Thyroid gland (tissue), 4 donors: Measurements from ENCODE around the gene ATF4. TPM values are rescaled to one million over a fixed set of nuclear protein-coding genes. Genes with fewer than 3 reads are reported as not detected.
A peak's percentile ranks its signal among the peaks of the same experiment; 100 is the strongest.

Experiments
- DNase-seq, 2 donors: peaks; one replicate each; pipeline ENCODE4 v3.0.0-alpha.2; 2019
- H3K27ac ChIP-seq, 3 donors: fragments of 200-600 bp; sonication (generic); 1 replicate in 2 of 3; 2 replicates in 1 of 3; pipeline ENCODE4 v1.5.1; 2016 to 2019; ENCODE audit warnings: mild to moderate bottlenecking in 1 of 3, moderate library complexity in 1 of 3
- H3K27me3 ChIP-seq: fragments of 200-600 bp; sonication (generic); one replicate; pipeline ENCODE4 v1.5.1; 2019
- H3K36me3 ChIP-seq, 2 donors: fragments of 200-600 bp; sonication (generic); one replicate each; pipeline ENCODE4 v1.5.1; 2016 to 2019
- H3K4me1 ChIP-seq, 2 donors: fragments of 200-600 bp; sonication (generic); one replicate each; pipeline ENCODE4 v1.5.1; 2017 to 2019
- H3K4me3 ChIP-seq, 3 donors: fragments of 200-600 bp; sonication (generic); replicated peaks in 1 of 3; 1 replicate in 2 of 3; 2 replicates in 1 of 3; pipeline ENCODE4 v1.5.1; 2016; ENCODE audit warnings: mild to moderate bottlenecking in 1 of 3
- H3K9me3 ChIP-seq: fragments of 200-600 bp; sonication (generic); one replicate; pipeline ENCODE4 v1.5.1; 2017
- POLR2A ChIP-seq, 2 donors: fragments of 450-650 bp; IDR thresholded peaks; one replicate each; pipeline ENCODE4 v1.6.1; 2017; ENCODE audit warnings: antibody characterized with exemption in 2 of 2, mild to moderate bottlenecking in 2 of 2, moderate library complexity in 1 of 2
- WGBS, 2 donors: methylation state at CpG; one replicate each; pipeline ENCODE4 v1.1.5; 2017; 5-methylcytosine and 5-hydroxymethylcytosine counted together
- intact Hi-C: fragments of 100-400 bp; cut with DNase I; formaldehyde crosslinking; loops from one replicate; pipeline ENCODE4 v1.15.1; 2023
- total RNA-seq, 4 donors: library from RNA; depleted of rRNA; stranded (reverse); fragments of >200 nt; gene quantifications; one replicate each; pipeline ENCODE4 v1.2.3, GENCODE V29; 2016
- TF ChIP-seq, protein P1 (sequence below), 6 experiments: fragments of 200-600 bp in 3 of 6; fragments of 450-650 bp in 3 of 6; sonication (generic) in 3 of 6; IDR thresholded peaks; one replicate each; pipeline ENCODE4 v1.5.1; 2016 to 2019; ENCODE audit warnings: antibody characterized with exemption in 6 of 6, mild to moderate bottlenecking in 2 of 6, inconsistent platforms in 1 of 6, moderate library complexity in 1 of 6

The ATF4 gene
- total RNA-seq, 4 donors from 2014 or later, result 173 to 273 (median 210) TPM

DNA sequence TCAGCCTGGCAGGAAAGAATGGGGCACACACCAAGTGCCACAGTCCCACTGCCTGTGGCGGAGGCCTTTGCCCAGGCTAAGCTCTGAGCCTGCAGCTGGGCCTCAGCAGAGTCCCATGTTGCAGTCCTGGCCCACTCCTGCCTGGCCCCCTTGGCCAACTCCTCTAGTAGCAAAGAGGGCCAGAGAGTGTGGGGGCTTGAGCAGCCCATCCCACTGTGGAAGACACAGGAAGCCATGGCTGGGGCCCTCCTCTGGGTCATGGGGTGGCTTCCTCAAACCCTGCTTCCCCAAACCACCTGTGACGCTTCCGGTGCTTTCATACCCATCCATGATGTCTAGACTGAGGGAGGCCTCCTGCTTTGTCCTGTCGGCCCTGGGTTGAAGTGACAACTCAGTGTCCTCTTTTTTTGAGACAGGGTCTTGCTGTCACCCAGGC lies 6.4 kb downstream of the ATF4 start:
- H3K4me3 ChIP-seq, result no peak overlapping the region
- no peak overlapping the region for H3K27ac ChIP-seq
- no peak for DNase-seq
- intact Hi-C loops, result loop anchor here (5.0 to 10.0 kb wide), 4 partner anchors 34 to 354 kb away; partner anchors contain the start of genes PDGFB and SYNGR1
- H3K27me3 ChIP-seq, result no peaks in the 10 kb centered on the region
- no peak for TF ChIP-seq POLR2A (IDR thresholded peaks at IDR 0.05)
- TF ChIP-seq, protein P1, sequence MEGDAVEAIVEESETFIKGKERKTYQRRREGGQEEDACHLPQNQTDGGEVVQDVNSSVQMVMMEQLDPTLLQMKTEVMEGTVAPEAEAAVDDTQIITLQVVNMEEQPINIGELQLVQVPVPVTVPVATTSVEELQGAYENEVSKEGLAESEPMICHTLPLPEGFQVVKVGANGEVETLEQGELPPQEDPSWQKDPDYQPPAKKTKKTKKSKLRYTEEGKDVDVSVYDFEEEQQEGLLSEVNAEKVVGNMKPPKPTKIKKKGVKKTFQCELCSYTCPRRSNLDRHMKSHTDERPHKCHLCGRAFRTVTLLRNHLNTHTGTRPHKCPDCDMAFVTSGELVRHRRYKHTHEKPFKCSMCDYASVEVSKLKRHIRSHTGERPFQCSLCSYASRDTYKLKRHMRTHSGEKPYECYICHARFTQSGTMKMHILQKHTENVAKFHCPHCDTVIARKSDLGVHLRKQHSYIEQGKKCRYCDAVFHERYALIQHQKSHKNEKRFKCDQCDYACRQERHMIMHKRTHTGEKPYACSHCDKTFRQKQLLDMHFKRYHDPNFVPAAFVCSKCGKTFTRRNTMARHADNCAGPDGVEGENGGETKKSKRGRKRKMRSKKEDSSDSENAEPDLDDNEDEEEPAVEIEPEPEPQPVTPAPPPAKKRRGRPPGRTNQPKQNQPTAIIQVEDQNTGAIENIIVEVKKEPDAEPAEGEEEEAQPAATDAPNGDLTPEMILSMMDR (IDR thresholded peaks at IDR 0.05), result no peak
- 84 to 88% methylated on average over 4 of the region's 4 CpGs for WGBS, 2 donors
- peaks cover 23 to 37% of the 10 kb centered on the region in 2 donors for H3K36me3 ChIP-seq
- peaks cover 51 to 70% of the 10 kb centered on the region in 2 donors for H3K4me1 ChIP-seq
- H3K9me3 ChIP-seq, result no peaks in the 10 kb centered on the region

DNA sequence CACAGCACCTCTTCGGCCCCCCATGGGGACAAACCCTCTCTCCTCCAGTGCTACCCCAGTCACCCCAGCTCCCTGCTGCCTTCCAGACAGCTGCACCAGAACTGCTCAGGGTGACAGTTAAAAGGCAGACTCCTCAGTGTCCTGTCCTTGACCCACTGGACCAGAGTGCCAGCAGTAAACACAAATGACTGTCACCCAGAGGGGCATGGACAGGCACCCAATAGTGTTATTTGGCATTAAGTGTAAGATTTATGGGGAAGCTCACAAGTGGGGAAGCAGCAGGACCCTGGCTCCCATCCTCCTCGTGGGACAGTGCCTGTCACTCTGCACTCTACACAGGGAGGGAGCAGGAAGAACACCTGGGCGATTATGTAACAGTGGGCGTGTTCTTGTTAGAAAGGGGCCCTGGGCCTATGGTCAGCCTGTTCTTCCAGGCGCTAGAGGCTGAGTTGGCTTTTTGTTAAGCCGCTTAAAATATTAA lies 7.2 kb downstream of the ATF4 start:
- H3K9me3 ChIP-seq, result no peaks in the 10 kb centered on the region
- intact Hi-C loops, result loop anchor here (5.0 to 10.0 kb wide), 4 partner anchors 35 to 355 kb away; partner anchors contain the start of genes PDGFB and SYNGR1
- peak; percentile 38 to 43 for DNase-seq
- peak overlapping the region in 1 of 3 donors; percentile 36 for H3K27ac ChIP-seq
- peaks cover 15 to 29% of the 10 kb centered on the region in 2 donors for H3K36me3 ChIP-seq
- 67 to 75% methylated on average over 6 of the region's 6 CpGs for WGBS, 2 donors
- H3K27me3 ChIP-seq, result no peaks in the 10 kb centered on the region
- H3K4me1 ChIP-seq, result peaks cover 46 to 64% of the 10 kb centered on the region in 2 donors
- no peak for TF ChIP-seq POLR2A (IDR thresholded peaks at IDR 0.05)
- TF ChIP-seq, protein P1 (IDR thresholded peaks at IDR 0.05), result no peak
- no peak overlapping the region for H3K4me3 ChIP-seq

DNA sequence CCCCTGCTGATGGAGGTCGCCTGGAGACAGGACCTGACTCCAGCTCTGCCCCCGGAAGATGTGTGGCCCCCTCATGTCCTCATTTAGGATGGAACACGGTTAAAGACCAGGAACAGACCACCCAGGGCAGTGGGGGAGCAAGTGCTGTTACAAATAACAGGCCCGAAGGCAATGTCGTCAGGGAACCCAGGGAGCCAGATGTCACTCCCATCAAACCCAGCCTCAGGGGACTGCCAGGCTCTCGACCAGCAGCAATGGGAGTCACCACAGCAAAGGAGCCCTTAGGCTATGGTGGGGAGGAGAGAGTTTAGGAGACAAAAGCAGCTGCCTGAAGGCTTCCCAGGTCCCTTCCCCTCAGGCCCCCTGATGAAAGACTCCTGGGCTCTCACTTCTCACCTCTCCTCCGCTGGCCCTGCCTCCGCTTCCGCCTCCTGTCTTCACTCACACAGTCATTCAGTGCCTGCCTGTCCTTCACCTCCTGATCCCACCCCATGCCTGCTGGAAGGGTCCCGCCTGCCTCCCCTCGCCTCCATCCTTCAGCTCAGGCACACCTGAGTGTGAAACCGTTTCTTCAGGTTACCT lies 7.8 kb downstream of the ATF4 start:
- intact Hi-C loops, result loop anchor here (5.0 to 10.0 kb wide), 4 partner anchors 36 to 356 kb away; partner anchors contain the start of genes PDGFB and SYNGR1
- TF ChIP-seq, protein P1 (IDR thresholded peaks at IDR 0.05), result no peak
- TF ChIP-seq POLR2A (IDR thresholded peaks at IDR 0.05), result no peak
- no peak overlapping the region for H3K4me3 ChIP-seq
- no peak for DNase-seq
- peaks cover 41 to 57% of the 10 kb centered on the region in 2 donors for H3K4me1 ChIP-seq
- 72 to 81% methylated on average over 9 to 12 of the region's 12 CpGs for WGBS, 2 donors
- no peaks in the 10 kb centered on the region for H3K9me3 ChIP-seq
- H3K36me3 ChIP-seq, result peaks cover 9 to 23% of the 10 kb centered on the region in 2 donors
- peak overlapping the region in 1 of 3 donors; percentile 33 for H3K27ac ChIP-seq
- H3K27me3 ChIP-seq, result no peaks in the 10 kb centered on the region

GRCh38 chr22:39528681-39529486 lies 8.5 kb downstream of the ATF4 start:
- intact Hi-C loops, result loop anchor here (5.0 to 10.0 kb wide), 4 partner anchors 37 to 357 kb away; partner anchors contain the start of genes PDGFB and SYNGR1
- peaks cover 40 to 52% of the 10 kb centered on the region in 2 donors for H3K4me1 ChIP-seq
- no peak overlapping the region for H3K4me3 ChIP-seq
- TF ChIP-seq, protein P1 (IDR thresholded peaks at IDR 0.05), result peak; percentile 90 to 98 (median 96)
- peak in 1 of 2 donors; percentile 16 for TF ChIP-seq POLR2A (IDR thresholded peaks at IDR 0.05)
- WGBS, 2 donors, result 20 to 33% methylated on average over 11 to 29 of the region's 32 CpGs
- H3K36me3 ChIP-seq, result peaks cover 7 to 18% of the 10 kb centered on the region in 2 donors
- DNase-seq, result peak; percentile 90 to 92
- peak overlapping the region in 2 of 3 donors; percentile 33 to 47 for H3K27ac ChIP-seq
- H3K27me3 ChIP-seq, result no peaks in the 10 kb centered on the region
- no peaks in the 10 kb centered on the region for H3K9me3 ChIP-seq
